CD8-positive, alpha-beta memory T cell (primary cell): Measurements from ENCODE around the gene FRMD4A. TPM values are rescaled to one million over a fixed set of nuclear protein-coding genes. Genes with fewer than 3 reads are reported as not detected.

Experiments used
- CTCF ChIA-PET: fragments of 350-600 bp; sonication (Branson Sonifier 250); formaldehyde crosslinking; loops from one replicate; lab custom pipeline; 2021; ENCODE audit warnings: antibody characterized with exemption; lab: Charles Lee
- POLR2A ChIA-PET: fragments of 350-600 bp; sonication (Branson Sonifier 250); formaldehyde crosslinking; loops from one replicate; lab custom pipeline; 2021; ENCODE audit warnings: antibody characterized with exemption; lab: Charles Lee
- DNase-seq, 5 donors: peaks; one replicate each; pipeline versions ENCODE4 v3.0.0 to v3.0.0-alpha.2; 2020 to 2022; ENCODE audit warnings: mixed read lengths in 1 of 5
- H3K27ac ChIP-seq: one replicate; pipeline ENCODE4 v1.7.0; 2013; ENCODE audit warnings: low read depth, mild to moderate bottlenecking, low read length, moderate library complexity
- H3K27me3 ChIP-seq: 2 replicates; pipeline ENCODE4 v1.7.0; 2013; ENCODE audit warnings: low read length, mild to moderate bottlenecking; ENCODE audit not compliant: insufficient read depth, poor library complexity, severe bottlenecking
- H3K36me3 ChIP-seq: 2 replicates; pipeline ENCODE4 v1.7.0; 2013; ENCODE audit warnings: mild to moderate bottlenecking, low read length, moderate library complexity; ENCODE audit not compliant: insufficient read depth
- H3K4me1 ChIP-seq: 2 replicates; pipeline ENCODE4 v1.7.0; 2013; ENCODE audit warnings: mild to moderate bottlenecking, low read length, moderate library complexity; ENCODE audit not compliant: insufficient read depth
- H3K4me3 ChIP-seq: 2 replicates; pipeline ENCODE4 v1.7.0; 2013; ENCODE audit warnings: mild to moderate bottlenecking, low read length
- H3K9me3 ChIP-seq: 2 replicates; pipeline ENCODE4 v1.7.0; 2013; ENCODE audit warnings: mild to moderate bottlenecking, low read length
- H3K27ac Mint-ChIP-seq, 8 donors: one replicate each; pipeline ENCODE4 v1.8.0; 2020 to 2021; ENCODE audit warnings: mixed read lengths in 8 of 8, mild to moderate bottlenecking in 6 of 8, inconsistent platforms in 3 of 8, moderate library complexity in 3 of 8
- H3K27me3 Mint-ChIP-seq, 2 donors: one replicate each; pipeline ENCODE4 v1.8.0; 2020 to 2021; ENCODE audit warnings: mixed read lengths in 2 of 2, mild to moderate bottlenecking in 1 of 2, moderate library complexity in 1 of 2
- H3K36me3 Mint-ChIP-seq, 3 donors: one replicate each; pipeline ENCODE4 v1.8.0; 2020 to 2021; ENCODE audit warnings: mixed read lengths in 3 of 3, inconsistent platforms in 1 of 3, mild to moderate bottlenecking in 1 of 3
- H3K4me1 Mint-ChIP-seq, 3 donors: one replicate each; pipeline ENCODE4 v1.8.0; 2020 to 2021; ENCODE audit warnings: mixed read lengths in 3 of 3, inconsistent platforms in 1 of 3, mild to moderate bottlenecking in 1 of 3
- H3K4me3 Mint-ChIP-seq, 7 donors: one replicate each; pipeline ENCODE4 v1.8.0; 2020 to 2021; ENCODE audit warnings: mixed read lengths in 7 of 7, mild to moderate bottlenecking in 6 of 7, moderate library complexity in 4 of 7, inconsistent platforms in 2 of 7
- H3K9me3 Mint-ChIP-seq, 5 donors: one replicate each; pipeline ENCODE4 v1.8.0; 2020 to 2022; ENCODE audit warnings: mixed read lengths in 5 of 5, mild to moderate bottlenecking in 3 of 5, moderate library complexity in 2 of 5, inconsistent platforms in 1 of 5
- polyA plus RNA-seq: library from polyadenylated mRNA; unstranded; fragments of 300-500 nt; fragmentation: Illumina TruSeq; gene quantifications from one replicate; pipeline ENCODE4 v1.2.3, GENCODE V29; 2021
- total RNA-seq, 2 experiments: library from RNA; stranded (reverse); gene quantifications; one replicate each; pipeline ENCODE4 v1.2.3, GENCODE V29; 2021

Gene FRMD4A
- total and polyA plus RNA-seq, 3 experiments from 2014 or later, result 0.21 to 2.7 (median 2.1) TPM

DNA sequence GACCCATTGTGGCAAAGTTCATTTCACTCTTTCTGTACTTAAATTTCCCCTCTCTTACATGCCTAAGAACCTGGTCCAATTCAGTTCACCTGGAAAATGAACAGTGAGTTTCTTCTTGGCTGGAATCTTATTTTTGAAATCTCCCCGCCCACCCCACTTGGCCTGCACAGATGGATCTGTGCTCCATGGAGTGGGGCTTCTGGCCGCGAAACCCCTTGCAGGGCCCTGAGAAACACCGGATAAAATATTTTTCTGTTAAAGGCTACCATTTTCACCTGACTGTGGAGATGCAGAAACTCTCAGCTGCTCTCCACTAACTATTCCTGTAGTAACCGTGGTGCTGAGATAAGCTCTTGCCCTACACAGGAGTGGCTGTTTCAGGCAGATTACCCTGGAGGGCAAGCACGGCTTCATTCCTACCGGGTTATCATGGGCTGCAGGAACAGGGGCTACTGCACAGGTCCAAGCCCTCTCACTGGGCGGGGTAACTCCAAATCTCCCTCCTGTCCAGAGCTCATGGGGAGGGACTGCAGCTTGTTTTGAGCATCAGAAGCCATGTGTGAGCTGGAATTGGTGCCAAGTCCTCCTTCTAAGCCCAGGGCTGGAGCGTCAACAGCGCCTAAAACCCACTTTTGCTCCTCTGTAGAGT lies 625.1 kb downstream of the FRMD4A start:
- H3K36me3 ChIP-seq, result no peaks in the 10 kb centered on the region
- H3K9me3 ChIP-seq, result no peaks in the 10 kb centered on the region
- CTCF ChIA-PET, result no interaction called here
- Mint-ChIP-seq H3K27ac (no peak overlapping the region), H3K36me3 (peaks cover 0 to 2% (median 0%) of the 10 kb centered on the region in 3 donors), H3K27me3 (peaks cover 22 to 71% of the 10 kb centered on the region in 2 donors), H3K9me3 (no peaks in the 10 kb centered on the region), H3K4me3 (no peak overlapping the region), H3K4me1 (peaks cover 10 to 22% (median 18%) of the 10 kb centered on the region in 3 donors)
- POLR2A ChIA-PET, result no interaction called here
- H3K27me3 ChIP-seq, result peaks cover 9% of the 10 kb centered on the region
- peaks cover 12% of the 10 kb centered on the region for H3K4me1 ChIP-seq
- no peak for DNase-seq
- no peak overlapping the region for H3K4me3 ChIP-seq
- peak overlapping the region; percentile 16 for H3K27ac ChIP-seq

DNA sequence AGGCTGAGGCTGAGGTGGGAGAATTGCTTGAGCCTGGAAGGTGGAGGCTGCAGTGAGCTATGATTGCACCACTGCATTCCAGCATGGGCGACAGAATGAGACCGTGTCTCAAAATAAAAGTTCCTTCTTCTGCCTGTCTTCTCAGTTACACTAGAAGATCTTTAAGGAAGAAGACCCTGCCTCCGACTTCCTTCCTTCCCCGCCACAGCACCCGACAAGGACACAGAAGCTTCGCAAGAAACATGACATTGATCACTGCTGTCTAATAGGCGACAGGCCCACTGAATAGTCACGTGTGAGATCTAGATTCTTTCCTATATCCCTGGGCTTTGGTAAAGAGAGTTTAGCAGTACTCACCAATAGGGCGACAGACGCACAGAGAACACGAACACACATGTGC lies 625.8 kb downstream of the FRMD4A start:
- H3K36me3 Mint-ChIP-seq, result peaks cover 0 to 2% (median 0%) of the 10 kb centered on the region in 3 donors
- no peak overlapping the region for H3K4me3 ChIP-seq
- H3K27ac Mint-ChIP-seq, result no peak overlapping the region
- no peak overlapping the region for H3K4me3 Mint-ChIP-seq
- ChIA-PET POLR2A (no interaction called here), CTCF (no interaction called here)
- H3K27me3 ChIP-seq, result peaks cover 9% of the 10 kb centered on the region
- no peaks in the 10 kb centered on the region for H3K36me3 ChIP-seq
- H3K27me3 Mint-ChIP-seq, result peaks cover 22 to 77% of the 10 kb centered on the region in 2 donors
- H3K4me1 ChIP-seq, result peaks cover 12% of the 10 kb centered on the region
- H3K9me3 ChIP-seq, result no peaks in the 10 kb centered on the region
- H3K4me1 Mint-ChIP-seq, result peaks cover 10 to 22% (median 18%) of the 10 kb centered on the region in 3 donors
- no peaks in the 10 kb centered on the region for H3K9me3 Mint-ChIP-seq
- DNase-seq, result no peak
- no peak overlapping the region for H3K27ac ChIP-seq

DNA sequence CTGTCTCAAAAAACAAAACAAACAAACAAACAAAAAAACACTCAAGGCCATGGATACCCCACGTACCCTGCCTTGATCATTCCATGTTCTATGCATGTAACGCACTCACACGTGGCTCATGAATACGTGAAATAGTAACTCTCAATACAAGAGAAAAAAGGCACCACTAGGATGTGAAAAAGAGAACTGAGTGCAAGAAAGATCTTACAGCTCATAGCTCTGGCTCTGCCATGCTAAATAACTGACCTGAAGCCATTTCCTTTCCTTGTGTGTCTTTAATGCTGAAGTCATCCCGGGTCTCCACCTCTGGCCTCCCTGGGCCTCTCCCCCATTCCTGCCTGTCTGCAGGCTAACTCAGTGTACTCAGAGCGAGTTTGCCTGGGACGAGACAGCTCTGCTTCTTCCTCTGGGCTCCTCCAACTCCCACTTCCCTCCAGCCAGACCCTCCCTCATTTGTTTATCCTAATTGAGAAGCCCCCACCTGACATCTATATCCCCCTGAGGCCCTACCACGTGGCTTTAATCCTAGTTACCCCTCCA lies 626.7 kb downstream of the FRMD4A start:
- DNase-seq, result no peak
- H3K9me3 Mint-ChIP-seq, result no peaks in the 10 kb centered on the region
- H3K4me3 Mint-ChIP-seq, result no peak overlapping the region
- no peak overlapping the region for H3K27ac Mint-ChIP-seq
- H3K4me1 Mint-ChIP-seq, result peaks cover 10 to 22% (median 18%) of the 10 kb centered on the region in 3 donors
- peaks cover 9% of the 10 kb centered on the region for H3K27me3 ChIP-seq
- no peaks in the 10 kb centered on the region for H3K36me3 ChIP-seq
- H3K4me3 ChIP-seq, result no peak overlapping the region
- peaks cover 0 to 2% (median 0%) of the 10 kb centered on the region in 3 donors for H3K36me3 Mint-ChIP-seq
- peaks cover 20 to 76% of the 10 kb centered on the region in 2 donors for H3K27me3 Mint-ChIP-seq
- H3K27ac ChIP-seq, result no peak overlapping the region
- POLR2A ChIA-PET, result no interaction called here
- H3K4me1 ChIP-seq, result peaks cover 12% of the 10 kb centered on the region
- no peaks in the 10 kb centered on the region for H3K9me3 ChIP-seq
- CTCF ChIA-PET, result no interaction called here

DNA sequence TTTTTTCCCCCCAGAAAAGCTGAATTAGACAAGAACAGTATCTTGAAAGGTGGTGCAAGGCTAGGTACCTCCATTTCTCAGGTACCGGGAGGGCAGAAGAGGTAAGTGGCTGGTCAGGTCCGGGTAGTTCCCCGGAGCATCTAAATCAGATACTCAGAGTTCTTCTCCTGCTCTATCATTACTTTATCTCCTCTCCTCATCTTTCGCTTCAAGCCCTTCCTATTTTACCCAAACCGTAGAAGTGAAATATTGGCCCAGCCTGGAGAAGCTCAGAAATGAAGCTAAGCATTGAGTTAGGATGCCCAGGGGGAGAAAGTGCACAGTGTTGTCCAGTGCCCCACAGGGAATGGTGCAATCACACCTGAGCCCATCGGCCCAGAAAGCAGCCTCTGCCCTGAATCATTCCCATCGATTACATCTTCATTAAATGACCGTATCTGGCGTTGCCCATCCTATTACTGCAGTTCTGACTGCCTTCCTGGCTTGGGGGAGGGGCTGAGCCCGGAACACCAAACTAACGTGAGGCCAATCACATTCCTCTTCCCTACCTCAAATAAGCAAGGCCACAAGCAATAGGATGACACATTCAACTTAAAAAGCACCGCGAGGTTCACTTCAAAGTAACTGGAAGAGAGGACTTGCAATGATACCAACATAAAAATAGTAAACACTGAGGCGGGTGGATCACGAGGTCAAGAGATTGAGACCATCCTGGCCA lies 627.5 kb downstream of the FRMD4A start:
- ChIA-PET POLR2A (no interaction called here), CTCF (no interaction called here)
- H3K27me3 ChIP-seq, result peaks cover 9% of the 10 kb centered on the region
- Mint-ChIP-seq H3K36me3 (peaks cover 0 to 2% (median 0%) of the 10 kb centered on the region in 3 donors), H3K4me3 (no peak overlapping the region), H3K27me3 (peaks cover 20 to 71% of the 10 kb centered on the region in 2 donors), H3K9me3 (no peaks in the 10 kb centered on the region), H3K27ac (no peak overlapping the region), H3K4me1 (peaks cover 10 to 19% (median 16%) of the 10 kb centered on the region in 3 donors)
- H3K27ac ChIP-seq, result no peak overlapping the region
- H3K9me3 ChIP-seq, result no peaks in the 10 kb centered on the region
- H3K36me3 ChIP-seq, result no peaks in the 10 kb centered on the region
- no peak overlapping the region for H3K4me3 ChIP-seq
- peaks cover 12% of the 10 kb centered on the region for H3K4me1 ChIP-seq
- DNase-seq, result no peak

DNA sequence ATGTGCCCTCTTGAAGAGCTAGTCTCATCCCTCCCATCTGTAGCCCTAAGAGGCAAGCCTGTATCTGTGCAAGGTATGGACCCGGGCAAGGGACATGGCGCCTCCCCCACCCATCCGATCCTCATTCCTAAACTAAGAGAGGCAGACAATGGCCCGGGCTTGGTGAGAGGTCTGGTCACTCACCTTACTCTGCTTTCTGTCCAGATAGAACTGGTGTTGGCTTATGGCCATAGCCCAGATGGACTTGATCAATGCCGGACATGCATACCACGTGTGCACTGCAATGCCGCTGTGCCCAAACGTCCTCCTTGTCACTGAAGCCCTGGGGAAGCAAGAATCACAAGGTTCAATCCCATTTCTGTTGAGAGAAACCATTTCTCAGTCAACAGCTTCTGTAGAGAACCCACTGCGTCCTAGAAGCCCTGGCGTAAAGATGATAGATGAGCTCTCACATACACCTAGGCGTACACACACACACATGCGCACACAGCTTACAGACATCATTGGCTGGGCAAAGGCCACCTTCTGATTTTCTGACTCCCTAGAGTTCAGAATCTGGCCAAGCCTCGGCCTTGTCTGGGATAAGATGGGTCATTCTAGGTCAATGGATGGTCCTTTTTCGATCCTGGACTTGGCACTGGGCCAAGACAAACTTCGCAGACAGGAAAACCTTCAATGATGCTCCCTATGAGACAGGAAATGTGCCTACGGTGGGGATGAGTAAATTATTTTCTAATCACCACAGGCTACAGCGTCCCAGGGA lies 629.4 kb downstream of the FRMD4A start:
- ChIA-PET CTCF (no interaction called here), POLR2A (no interaction called here)
- Histone ChIP-seq H3K27ac (no peak overlapping the region), H3K9me3 (no peaks in the 10 kb centered on the region), H3K4me1 (no peaks in the 10 kb centered on the region), H3K4me3 (no peak overlapping the region), H3K36me3 (no peaks in the 10 kb centered on the region), H3K27me3 (peaks cover 3% of the 10 kb centered on the region)
- H3K27me3 Mint-ChIP-seq, result peaks cover 12 to 59% of the 10 kb centered on the region in 2 donors
- no peak for DNase-seq
- no peak overlapping the region for H3K27ac Mint-ChIP-seq
- H3K4me3 Mint-ChIP-seq, result no peak overlapping the region
- H3K36me3 Mint-ChIP-seq, result peaks cover 0 to 2% (median 0%) of the 10 kb centered on the region in 3 donors
- H3K4me1 Mint-ChIP-seq, result peaks cover 0 to under 1% (median 0%) of the 10 kb centered on the region in 3 donors
- H3K9me3 Mint-ChIP-seq, result no peaks in the 10 kb centered on the region

DNA sequence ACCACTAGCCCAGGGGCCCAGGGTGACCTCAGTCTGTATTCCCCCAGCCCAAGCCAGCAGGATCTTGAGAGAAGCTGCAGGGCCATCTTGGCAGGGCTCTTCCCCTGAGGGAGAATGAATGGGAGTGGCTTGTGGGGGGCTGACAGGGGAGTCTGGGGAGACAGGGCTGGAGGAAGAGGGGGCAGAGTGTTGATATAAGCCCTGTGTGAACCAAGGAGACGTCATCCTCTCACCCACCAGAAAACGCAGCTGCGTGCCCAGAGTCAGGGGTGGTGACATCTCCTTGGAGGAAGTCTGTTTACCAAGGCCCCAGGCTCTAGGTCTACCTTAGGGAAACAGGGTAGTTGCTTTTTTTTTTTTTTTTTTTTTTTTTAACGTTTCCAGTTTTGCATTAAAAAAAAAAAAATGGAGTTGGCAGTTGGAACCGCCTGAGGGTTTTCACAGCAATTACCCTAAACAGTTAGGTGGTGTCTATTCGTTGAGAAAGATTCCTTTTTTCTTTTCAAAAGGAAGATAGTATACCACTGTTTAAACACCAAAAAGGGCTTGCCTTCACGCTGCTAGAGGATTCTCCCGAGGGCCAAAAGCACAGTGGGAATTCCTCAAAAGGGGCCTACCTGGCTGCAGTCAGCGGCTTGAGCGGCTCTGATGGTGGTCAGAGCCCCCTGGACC lies 630.1 kb downstream of the FRMD4A start:
- DNase-seq, result no peak
- H3K27ac Mint-ChIP-seq, result no peak overlapping the region
- Histone ChIP-seq H3K9me3 (no peaks in the 10 kb centered on the region), H3K4me1 (no peaks in the 10 kb centered on the region), H3K4me3 (no peak overlapping the region), H3K27ac (no peak overlapping the region), H3K36me3 (no peaks in the 10 kb centered on the region), H3K27me3 (no peaks in the 10 kb centered on the region)
- peaks cover 13 to 53% of the 10 kb centered on the region in 2 donors for H3K27me3 Mint-ChIP-seq
- ChIA-PET CTCF (no interaction called here), POLR2A (no interaction called here)
- H3K4me3 Mint-ChIP-seq, result no peak overlapping the region
- no peaks in the 10 kb centered on the region for H3K4me1 Mint-ChIP-seq
- H3K36me3 Mint-ChIP-seq, result peaks cover 0 to 2% (median 0%) of the 10 kb centered on the region in 3 donors
- no peaks in the 10 kb centered on the region for H3K9me3 Mint-ChIP-seq

DNA sequence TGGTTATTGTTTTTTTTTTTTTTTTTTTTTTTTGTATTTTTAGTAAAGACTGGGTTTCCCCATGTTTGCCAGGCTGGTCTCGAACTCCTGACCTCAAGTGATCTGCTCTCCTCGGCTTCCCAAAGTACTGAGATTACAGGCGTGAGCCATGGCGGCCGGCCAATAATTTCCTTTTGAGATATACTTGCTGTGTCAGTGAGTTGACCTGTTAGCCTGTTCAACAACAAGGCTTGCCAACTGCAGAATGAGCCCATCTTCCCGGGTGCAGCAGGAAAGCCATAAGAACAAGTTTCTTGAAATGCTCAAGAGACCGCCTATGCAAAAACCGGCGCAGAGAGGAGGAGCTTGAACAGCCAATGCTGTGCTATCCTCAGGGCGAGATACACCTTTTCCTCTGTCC lies 631.5 kb downstream of the FRMD4A start:
- H3K27me3 Mint-ChIP-seq, result peaks cover 9 to 44% of the 10 kb centered on the region in 2 donors
- H3K4me3 ChIP-seq, result no peak overlapping the region
- H3K4me3 Mint-ChIP-seq, result no peak overlapping the region
- no peak overlapping the region for H3K27ac Mint-ChIP-seq
- no peaks in the 10 kb centered on the region for H3K4me1 Mint-ChIP-seq
- H3K36me3 ChIP-seq, result no peaks in the 10 kb centered on the region
- no peaks in the 10 kb centered on the region for H3K4me1 ChIP-seq
- ChIA-PET CTCF (no interaction called here), POLR2A (no interaction called here)
- DNase-seq, result no peak
- H3K27me3 ChIP-seq, result no peaks in the 10 kb centered on the region
- H3K36me3 Mint-ChIP-seq, result no peaks in the 10 kb centered on the region
- H3K9me3 ChIP-seq, result no peaks in the 10 kb centered on the region
- no peaks in the 10 kb centered on the region for H3K9me3 Mint-ChIP-seq
- no peak overlapping the region for H3K27ac ChIP-seq
